SK-N-SH treated with all-trans-retinoic acid at 6 μM for 48 hours (cell line): ENCODE data around the gene ASB13.

Experiments
- ATAC-seq: fragments of 200-7000 bp; cut with Tn5 transposase; 3 replicates; pipeline ENCODE4 v1.9.1; 2020; ENCODE audit warnings: mild to moderate bottlenecking, moderate library complexity
- ARNTL ChIP-seq: fragments of 450-650 bp; formaldehyde crosslinking; IDR thresholded peaks from 2 replicates; pipeline ENCODE4 v1.5.0; 2020; ENCODE audit warnings: low read depth, mild to moderate bottlenecking, moderate library complexity, borderline replicate concordance
- BACH2 ChIP-seq: fragments of 250-450 bp; sonication (Bioruptor Pico); IDR thresholded peaks from 2 replicates; pipeline ENCODE4 v1.9.0; 2021; ENCODE audit warnings: mild to moderate bottlenecking, borderline replicate concordance
- CSDC2 ChIP-seq: fragments of 250-450 bp; sonication (Bioruptor Pico); IDR thresholded peaks from 2 replicates; pipeline ENCODE4 v1.5.0; 2020; ENCODE audit warnings: mild to moderate bottlenecking, moderate library complexity
- ESRRG ChIP-seq: fragments of 250-450 bp; sonication (Bioruptor Pico); IDR thresholded peaks from 2 replicates; pipeline ENCODE4 v1.6.1; 2021; ENCODE audit warnings: mild to moderate bottlenecking
- GLIS3 ChIP-seq: fragments of 250-450 bp; sonication (Bioruptor Pico); IDR thresholded peaks from 2 replicates; pipeline ENCODE4 v1.5.0; 2020; ENCODE audit warnings: mild to moderate bottlenecking, moderate library complexity
- OSR1 ChIP-seq: fragments of 250-450 bp; sonication (Bioruptor Pico); IDR thresholded peaks from 2 replicates; pipeline ENCODE4 v1.8.0; 2022; ENCODE audit warnings: moderate library complexity, mild to moderate bottlenecking, inconsistent platforms
- PPARA ChIP-seq: fragments of 250-450 bp; sonication (Bioruptor Pico); IDR thresholded peaks from 2 replicates; pipeline ENCODE4 v1.5.0; 2020; ENCODE audit warnings: mild to moderate bottlenecking, borderline replicate concordance
- RARB ChIP-seq: fragments of 250-450 bp; sonication (Bioruptor Pico); IDR thresholded peaks from 2 replicates; pipeline ENCODE4 v1.8.0; 2021; ENCODE audit warnings: mild to moderate bottlenecking, moderate library complexity
- SNAI2 ChIP-seq: fragments of 250-450 bp; sonication (Bioruptor Pico); IDR thresholded peaks from 2 replicates; pipeline ENCODE4 v1.5.0; 2020; ENCODE audit warnings: mild to moderate bottlenecking, moderate library complexity
- TCF4 ChIP-seq: fragments of 250-450 bp; sonication (Bioruptor Pico); IDR thresholded peaks from 2 replicates; pipeline ENCODE4 v1.8.0; 2021; ENCODE audit warnings: mild to moderate bottlenecking, moderate library complexity, borderline replicate concordance
- TOX ChIP-seq: fragments of 250-450 bp; sonication (Bioruptor Pico); IDR thresholded peaks from 2 replicates; pipeline ENCODE4 v1.8.0; 2021; ENCODE audit warnings: mild to moderate bottlenecking, moderate library complexity, borderline replicate concordance
- ZC3H10 ChIP-seq: fragments of 250-450 bp; sonication (Bioruptor Pico); IDR thresholded peaks from 2 replicates; pipeline ENCODE4 v1.5.1; 2021; ENCODE audit warnings: mild to moderate bottlenecking, moderate library complexity
- ZFP3 ChIP-seq: fragments of 250-450 bp; sonication (Bioruptor Pico); IDR thresholded peaks from 2 replicates; pipeline ENCODE4 v1.5.0; 2020; ENCODE audit warnings: mild to moderate bottlenecking, moderate library complexity
- ZFP30 ChIP-seq: fragments of 450-650 bp; formaldehyde crosslinking; IDR thresholded peaks from 2 replicates; pipeline ENCODE4 v1.5.0; 2022; ENCODE audit warnings: mild to moderate bottlenecking, moderate library complexity
- ZNF565 ChIP-seq: fragments of 450-650 bp; formaldehyde crosslinking; conservative IDR thresholded peaks from 2 replicates; pipeline ENCODE4 v1.5.0; 2020; ENCODE audit warnings: low read depth, mild to moderate bottlenecking, moderate library complexity
- ZNF70 ChIP-seq: fragments of 450-650 bp; formaldehyde crosslinking; IDR thresholded peaks from 2 replicates; pipeline ENCODE4 v1.5.0; 2020; ENCODE audit warnings: mild to moderate bottlenecking, moderate library complexity
- ZNF8 ChIP-seq: fragments of 450-650 bp; formaldehyde crosslinking; IDR thresholded peaks from 2 replicates; pipeline ENCODE4 v1.5.0; 2020; ENCODE audit warnings: mild to moderate bottlenecking, moderate library complexity
- TF ChIP-seq, protein P1 (sequence below): fragments of 250-450 bp; sonication (Bioruptor Pico); IDR thresholded peaks from 2 replicates; pipeline ENCODE4 v1.8.0; 2021; ENCODE audit warnings: low read depth, mild to moderate bottlenecking, moderate library complexity, borderline replicate concordance
- TF ChIP-seq, protein P2 (sequence below): fragments of 250-450 bp; sonication (Bioruptor Pico); IDR thresholded peaks from 2 replicates; pipeline ENCODE4 v1.5.0; 2020; ENCODE audit warnings: mild to moderate bottlenecking, moderate library complexity
- TF ChIP-seq, protein P3 (sequence below): fragments of 250-450 bp; sonication (Bioruptor Pico); IDR thresholded peaks from 2 replicates; pipeline ENCODE4 v1.5.1; 2021; ENCODE audit warnings: mild to moderate bottlenecking, moderate library complexity
- TF ChIP-seq, protein P4 (sequence below): fragments of 250-450 bp; sonication (Bioruptor Pico); IDR thresholded peaks from 2 replicates; pipeline ENCODE4 v1.8.0; 2020; ENCODE audit warnings: mild to moderate bottlenecking, moderate library complexity, borderline replicate concordance

The ASB13 gene

DNA sequence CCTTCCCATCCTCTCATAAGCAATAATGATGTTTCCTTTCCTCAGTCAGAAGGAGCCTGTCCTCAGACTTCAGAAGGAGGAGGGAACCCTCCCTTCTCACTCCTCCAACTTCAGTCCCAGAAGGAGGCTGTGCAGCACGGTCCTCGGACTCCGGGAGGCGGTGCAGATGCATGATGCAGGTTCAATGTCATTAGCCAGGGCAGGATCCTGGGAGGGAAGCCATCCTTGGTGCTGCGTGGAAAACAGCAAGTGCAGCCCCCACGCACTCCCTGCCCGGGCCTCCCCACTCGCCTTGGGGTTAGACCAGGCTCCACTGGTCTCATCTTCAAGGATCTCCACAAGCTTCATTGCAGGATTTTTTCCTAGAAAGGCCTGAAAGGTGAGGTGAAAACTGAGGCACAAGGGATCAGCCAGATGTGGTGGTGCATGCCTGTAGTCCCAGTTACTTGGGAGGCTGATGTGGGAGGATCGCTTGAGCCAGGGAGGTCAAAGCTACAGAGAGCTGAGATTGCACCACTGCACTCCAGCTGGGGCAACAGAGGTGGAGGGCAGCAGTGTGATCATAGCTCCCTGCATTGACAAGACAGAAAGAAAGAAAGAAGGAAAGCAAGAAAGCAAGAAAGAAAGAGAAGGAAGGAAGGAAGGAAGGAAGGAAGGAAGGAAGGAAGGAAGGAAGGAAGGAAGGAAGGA lies 62.0 kb downstream of the ASB13 start (continued):
- no peak for TF ChIP-seq PPARA (CRISPR knock-in tag)
- no peak for TF ChIP-seq ZNF565 (CRISPR knock-in tag)
- no peak for TF ChIP-seq RARB (CRISPR knock-in tag)
- TF ChIP-seq TOX = no peak

DNA sequence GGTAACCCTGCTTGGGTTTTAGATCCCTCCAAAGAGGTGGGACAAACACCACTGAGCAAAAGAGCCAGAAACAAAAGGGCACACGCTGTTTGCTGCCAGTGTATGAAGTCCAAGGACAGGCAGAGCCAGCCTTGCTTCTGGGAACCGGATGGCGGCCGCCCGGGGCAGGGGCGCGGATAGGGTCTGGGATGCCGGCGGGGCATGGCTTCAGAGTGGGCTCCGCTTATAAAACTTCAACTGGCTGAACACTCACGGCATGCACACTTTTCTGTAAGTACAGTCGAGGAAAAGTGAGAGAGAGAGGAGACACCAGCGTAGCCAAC lies 62.6 kb downstream of the ASB13 start:
- TF ChIP-seq, protein P1, sequence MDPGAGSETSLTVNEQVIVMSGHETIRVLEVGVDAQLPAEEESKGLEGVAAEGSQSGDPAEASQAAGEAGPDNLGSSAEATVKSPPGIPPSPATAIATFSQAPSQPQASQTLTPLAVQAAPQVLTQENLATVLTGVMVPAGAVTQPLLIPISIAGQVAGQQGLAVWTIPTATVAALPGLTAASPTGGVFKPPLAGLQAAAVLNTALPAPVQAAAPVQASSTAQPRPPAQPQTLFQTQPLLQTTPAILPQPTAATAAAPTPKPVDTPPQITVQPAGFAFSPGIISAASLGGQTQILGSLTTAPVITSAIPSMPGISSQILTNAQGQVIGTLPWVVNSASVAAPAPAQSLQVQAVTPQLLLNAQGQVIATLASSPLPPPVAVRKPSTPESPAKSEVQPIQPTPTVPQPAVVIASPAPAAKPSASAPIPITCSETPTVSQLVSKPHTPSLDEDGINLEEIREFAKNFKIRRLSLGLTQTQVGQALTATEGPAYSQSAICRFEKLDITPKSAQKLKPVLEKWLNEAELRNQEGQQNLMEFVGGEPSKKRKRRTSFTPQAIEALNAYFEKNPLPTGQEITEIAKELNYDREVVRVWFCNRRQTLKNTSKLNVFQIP = no peak
- TF ChIP-seq ZNF8 (no peak), BACH2 (CRISPR knock-in tag) (no peak), ESRRG (CRISPR knock-in tag) (no peak), PPARA (CRISPR knock-in tag) (no peak)
- TF ChIP-seq, protein P2, sequence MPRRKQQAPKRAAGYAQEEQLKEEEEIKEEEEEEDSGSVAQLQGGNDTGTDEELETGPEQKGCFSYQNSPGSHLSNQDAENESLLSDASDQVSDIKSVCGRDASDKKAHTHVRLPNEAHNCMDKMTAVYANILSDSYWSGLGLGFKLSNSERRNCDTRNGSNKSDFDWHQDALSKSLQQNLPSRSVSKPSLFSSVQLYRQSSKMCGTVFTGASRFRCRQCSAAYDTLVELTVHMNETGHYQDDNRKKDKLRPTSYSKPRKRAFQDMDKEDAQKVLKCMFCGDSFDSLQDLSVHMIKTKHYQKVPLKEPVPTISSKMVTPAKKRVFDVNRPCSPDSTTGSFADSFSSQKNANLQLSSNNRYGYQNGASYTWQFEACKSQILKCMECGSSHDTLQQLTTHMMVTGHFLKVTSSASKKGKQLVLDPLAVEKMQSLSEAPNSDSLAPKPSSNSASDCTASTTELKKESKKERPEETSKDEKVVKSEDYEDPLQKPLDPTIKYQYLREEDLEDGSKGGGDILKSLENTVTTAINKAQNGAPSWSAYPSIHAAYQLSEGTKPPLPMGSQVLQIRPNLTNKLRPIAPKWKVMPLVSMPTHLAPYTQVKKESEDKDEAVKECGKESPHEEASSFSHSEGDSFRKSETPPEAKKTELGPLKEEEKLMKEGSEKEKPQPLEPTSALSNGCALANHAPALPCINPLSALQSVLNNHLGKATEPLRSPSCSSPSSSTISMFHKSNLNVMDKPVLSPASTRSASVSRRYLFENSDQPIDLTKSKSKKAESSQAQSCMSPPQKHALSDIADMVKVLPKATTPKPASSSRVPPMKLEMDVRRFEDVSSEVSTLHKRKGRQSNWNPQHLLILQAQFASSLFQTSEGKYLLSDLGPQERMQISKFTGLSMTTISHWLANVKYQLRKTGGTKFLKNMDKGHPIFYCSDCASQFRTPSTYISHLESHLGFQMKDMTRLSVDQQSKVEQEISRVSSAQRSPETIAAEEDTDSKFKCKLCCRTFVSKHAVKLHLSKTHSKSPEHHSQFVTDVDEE (CRISPR knock-in tag) = no peak
- no peak for ATAC-seq

DNA sequence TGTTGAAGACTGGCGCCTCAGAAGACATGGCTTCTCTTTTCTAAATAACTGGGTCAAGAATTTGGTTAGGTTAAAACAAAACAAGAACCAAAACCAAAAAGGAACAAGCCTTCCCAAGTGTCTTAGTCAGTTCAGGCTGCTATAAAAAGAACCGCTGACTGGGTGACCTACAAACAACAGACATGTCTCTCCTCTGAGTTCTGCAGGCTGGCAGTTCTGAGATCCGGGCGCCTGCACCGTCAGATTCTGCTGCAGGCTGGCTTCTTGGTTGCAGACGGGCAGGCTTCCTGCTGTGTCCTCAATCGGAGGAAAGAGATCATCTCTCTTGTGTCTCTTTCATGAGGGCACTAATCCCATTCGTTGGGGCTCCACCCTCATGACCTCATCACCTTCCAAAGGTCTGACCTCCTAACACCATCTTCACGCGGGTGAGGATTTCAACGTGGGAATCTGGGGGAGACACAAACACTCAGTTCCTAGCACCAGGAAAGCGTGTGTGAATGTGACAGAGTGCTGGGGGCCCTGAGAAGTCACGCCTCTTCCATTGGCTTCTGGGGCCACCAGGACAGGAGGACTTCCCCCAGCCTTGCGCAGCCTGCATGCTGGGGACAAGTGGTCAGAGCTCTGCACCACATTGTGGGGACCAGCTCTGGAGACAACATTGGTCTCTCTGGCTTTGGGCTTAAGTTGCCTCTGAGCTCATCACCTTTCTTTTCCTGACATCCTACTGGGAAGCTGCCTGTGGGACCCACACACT lies 63.1 kb downstream of the ASB13 start:
- TF ChIP-seq ZC3H10 (CRISPR knock-in tag) (no peak), GLIS3 (CRISPR knock-in tag) (no peak), SNAI2 (CRISPR knock-in tag) (no peak), ZNF565 (CRISPR knock-in tag) (no peak), PPARA (CRISPR knock-in tag) (no peak), TCF4 (no peak), ZFP30 (CRISPR knock-in tag) (no peak), OSR1 (CRISPR knock-in tag) (no peak), ZFP3 (no peak), ESRRG (CRISPR knock-in tag) (no peak), ARNTL (CRISPR knock-in tag) (no peak), BACH2 (CRISPR knock-in tag) (no peak), CSDC2 (no peak), RARB (CRISPR knock-in tag) (no peak), TOX (no peak), ZNF70 (CRISPR knock-in tag) (no peak)
- TF ChIP-seq, protein P3, sequence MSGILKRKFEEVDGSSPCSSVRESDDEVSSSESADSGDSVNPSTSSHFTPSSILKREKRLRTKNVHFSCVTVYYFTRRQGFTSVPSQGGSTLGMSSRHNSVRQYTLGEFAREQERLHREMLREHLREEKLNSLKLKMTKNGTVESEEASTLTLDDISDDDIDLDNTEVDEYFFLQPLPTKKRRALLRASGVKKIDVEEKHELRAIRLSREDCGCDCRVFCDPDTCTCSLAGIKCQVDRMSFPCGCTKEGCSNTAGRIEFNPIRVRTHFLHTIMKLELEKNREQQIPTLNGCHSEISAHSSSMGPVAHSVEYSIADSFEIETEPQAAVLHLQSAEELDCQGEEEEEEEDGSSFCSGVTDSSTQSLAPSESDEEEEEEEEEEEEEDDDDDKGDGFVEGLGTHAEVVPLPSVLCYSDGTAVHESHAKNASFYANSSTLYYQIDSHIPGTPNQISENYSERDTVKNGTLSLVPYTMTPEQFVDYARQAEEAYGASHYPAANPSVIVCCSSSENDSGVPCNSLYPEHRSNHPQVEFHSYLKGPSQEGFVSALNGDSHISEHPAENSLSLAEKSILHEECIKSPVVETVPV = no peak
- TF ChIP-seq, protein P2 (CRISPR knock-in tag) = no peak
- TF ChIP-seq, protein P4, sequence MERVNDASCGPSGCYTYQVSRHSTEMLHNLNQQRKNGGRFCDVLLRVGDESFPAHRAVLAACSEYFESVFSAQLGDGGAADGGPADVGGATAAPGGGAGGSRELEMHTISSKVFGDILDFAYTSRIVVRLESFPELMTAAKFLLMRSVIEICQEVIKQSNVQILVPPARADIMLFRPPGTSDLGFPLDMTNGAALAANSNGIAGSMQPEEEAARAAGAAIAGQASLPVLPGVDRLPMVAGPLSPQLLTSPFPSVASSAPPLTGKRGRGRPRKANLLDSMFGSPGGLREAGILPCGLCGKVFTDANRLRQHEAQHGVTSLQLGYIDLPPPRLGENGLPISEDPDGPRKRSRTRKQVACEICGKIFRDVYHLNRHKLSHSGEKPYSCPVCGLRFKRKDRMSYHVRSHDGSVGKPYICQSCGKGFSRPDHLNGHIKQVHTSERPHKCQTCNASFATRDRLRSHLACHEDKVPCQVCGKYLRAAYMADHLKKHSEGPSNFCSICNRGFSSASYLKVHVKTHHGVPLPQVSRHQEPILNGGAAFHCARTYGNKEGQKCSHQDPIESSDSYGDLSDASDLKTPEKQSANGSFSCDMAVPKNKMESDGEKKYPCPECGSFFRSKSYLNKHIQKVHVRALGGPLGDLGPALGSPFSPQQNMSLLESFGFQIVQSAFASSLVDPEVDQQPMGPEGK (CRISPR knock-in tag) = no peak
- TF ChIP-seq, protein P1 = no peak
- no peak for ATAC-seq
